ENCODE measurements around the gene PBX2.

GRCh38 chr6:32216285-32216684, 26.3 kb upstream of the PBX2 start:
- TF ChIP-seq POLR2AphosphoS5 (IDR thresholded peaks at IDR 0.05) (no peak), CTCF (IDR thresholded peaks at IDR 0.05) (no peak), POLR2A (IDR thresholded peaks at IDR 0.05) (no peak)

Data from prostate gland (tissue), 2 donors.